22Rv1 (cell line): ENCODE measurements around the gene GNB1L.

Experiments
- ZFX ChIP-seq: fragments of 450-650 bp; IDR thresholded peaks from 2 replicates; pipeline ENCODE4 v1.6.1; 2017; ENCODE audit warnings: antibody characterized with exemption, borderline replicate concordance
- TF ChIP-seq, protein P1 (sequence below): fragments of 450-650 bp; IDR thresholded peaks from 2 replicates; pipeline ENCODE4 v1.5.1; 2017; ENCODE audit warnings: mild to moderate bottlenecking

DNA sequence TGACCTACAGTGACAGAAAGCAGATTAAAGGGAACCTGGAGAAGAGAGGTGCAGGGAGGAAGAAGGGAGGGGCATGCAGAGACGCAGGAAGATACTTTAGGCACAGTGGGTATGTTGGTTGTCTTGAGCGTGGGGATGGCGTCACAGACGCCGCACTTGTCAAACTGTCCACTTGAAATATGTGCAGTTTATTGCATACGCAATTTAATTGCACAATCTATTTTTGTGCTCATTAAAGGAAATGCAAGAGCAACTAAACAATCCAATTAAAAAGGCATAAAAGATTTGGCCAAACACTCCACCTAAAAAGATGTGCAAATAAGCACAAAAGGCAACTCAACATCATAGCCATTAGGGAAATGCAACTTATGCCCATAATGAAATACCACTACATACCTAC, 16.8 kb downstream of the GNB1L start:
- TF ChIP-seq, protein P1, sequence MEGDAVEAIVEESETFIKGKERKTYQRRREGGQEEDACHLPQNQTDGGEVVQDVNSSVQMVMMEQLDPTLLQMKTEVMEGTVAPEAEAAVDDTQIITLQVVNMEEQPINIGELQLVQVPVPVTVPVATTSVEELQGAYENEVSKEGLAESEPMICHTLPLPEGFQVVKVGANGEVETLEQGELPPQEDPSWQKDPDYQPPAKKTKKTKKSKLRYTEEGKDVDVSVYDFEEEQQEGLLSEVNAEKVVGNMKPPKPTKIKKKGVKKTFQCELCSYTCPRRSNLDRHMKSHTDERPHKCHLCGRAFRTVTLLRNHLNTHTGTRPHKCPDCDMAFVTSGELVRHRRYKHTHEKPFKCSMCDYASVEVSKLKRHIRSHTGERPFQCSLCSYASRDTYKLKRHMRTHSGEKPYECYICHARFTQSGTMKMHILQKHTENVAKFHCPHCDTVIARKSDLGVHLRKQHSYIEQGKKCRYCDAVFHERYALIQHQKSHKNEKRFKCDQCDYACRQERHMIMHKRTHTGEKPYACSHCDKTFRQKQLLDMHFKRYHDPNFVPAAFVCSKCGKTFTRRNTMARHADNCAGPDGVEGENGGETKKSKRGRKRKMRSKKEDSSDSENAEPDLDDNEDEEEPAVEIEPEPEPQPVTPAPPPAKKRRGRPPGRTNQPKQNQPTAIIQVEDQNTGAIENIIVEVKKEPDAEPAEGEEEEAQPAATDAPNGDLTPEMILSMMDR, result no peak
- no peak for TF ChIP-seq ZFX
